NCI-H82 (cell line): ENCODE results near the gene THBS3.
"Not testable (repeated sequence)": the region's sequence is repeated elsewhere in the genome, so short reads cannot be mapped to it uniquely, and the experiment has no call there.

ENCODE experiments used
- DNase-seq: peaks from one replicate; lab custom pipeline; 2025; lab: John Stamatoyannopoulos, UW

Gene THBS3

GRCh38 chr1:155155996-155156643, 51.6 kb downstream of the THBS3 start:
- DNase-seq = not testable (repeated sequence)
